GM10266 (cell line): ENCODE results near the gene RNF217.

ENCODE experiments used
- DNase-seq: peaks from one replicate; pipeline ENCODE4 v3.0.0; 2012; ENCODE audit errors: extremely low spot score
- CTCF ChIP-seq: IDR thresholded peaks from 2 replicates; pipeline ENCODE4 v1.5.1; 2012; ENCODE audit warnings: mild to moderate bottlenecking, low read depth; ENCODE audit not compliant: control insufficient read depth, insufficient read depth; ENCODE audit errors: missing control alignments

The RNF217 gene

DNA sequence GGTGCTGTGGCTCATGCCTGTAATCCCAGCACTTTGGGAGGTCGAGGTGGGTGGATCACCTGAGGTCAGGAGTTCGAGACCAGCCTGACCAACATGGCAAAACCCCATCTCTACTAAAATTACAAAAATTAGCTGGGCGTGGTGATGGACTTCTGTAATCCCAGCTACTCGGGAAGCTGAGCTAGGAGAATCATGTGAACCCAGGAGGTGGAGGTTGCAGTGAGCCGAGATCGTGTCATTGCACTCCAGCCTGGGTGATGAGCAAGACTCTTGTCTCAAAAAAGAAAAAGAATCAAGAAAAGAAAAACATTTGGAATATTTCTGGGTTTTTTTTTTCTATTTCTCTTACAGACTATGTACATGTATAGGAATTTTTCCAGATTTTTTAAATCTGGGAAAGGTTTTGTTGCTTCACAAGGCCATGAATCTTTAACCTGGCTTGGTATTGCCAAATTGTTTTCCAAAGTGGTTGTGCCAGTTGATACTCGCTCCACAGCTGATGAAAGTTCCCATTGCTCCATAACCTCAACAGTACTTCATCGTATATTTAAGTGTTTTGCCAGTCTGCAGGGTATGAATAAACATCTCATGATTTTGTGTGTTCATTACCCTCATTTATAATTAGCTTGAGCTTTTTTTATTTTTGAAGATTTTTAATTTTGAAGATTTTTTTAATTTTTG is 33.5 kb downstream of the RNF217 start:
- no peak for TF ChIP-seq CTCF
- DNase-seq, result no peak

GRCh38 chr6:124996411-124996810 is 34.2 kb downstream of the RNF217 start:
- no peak for DNase-seq
- TF ChIP-seq CTCF, result no peak

DNA sequence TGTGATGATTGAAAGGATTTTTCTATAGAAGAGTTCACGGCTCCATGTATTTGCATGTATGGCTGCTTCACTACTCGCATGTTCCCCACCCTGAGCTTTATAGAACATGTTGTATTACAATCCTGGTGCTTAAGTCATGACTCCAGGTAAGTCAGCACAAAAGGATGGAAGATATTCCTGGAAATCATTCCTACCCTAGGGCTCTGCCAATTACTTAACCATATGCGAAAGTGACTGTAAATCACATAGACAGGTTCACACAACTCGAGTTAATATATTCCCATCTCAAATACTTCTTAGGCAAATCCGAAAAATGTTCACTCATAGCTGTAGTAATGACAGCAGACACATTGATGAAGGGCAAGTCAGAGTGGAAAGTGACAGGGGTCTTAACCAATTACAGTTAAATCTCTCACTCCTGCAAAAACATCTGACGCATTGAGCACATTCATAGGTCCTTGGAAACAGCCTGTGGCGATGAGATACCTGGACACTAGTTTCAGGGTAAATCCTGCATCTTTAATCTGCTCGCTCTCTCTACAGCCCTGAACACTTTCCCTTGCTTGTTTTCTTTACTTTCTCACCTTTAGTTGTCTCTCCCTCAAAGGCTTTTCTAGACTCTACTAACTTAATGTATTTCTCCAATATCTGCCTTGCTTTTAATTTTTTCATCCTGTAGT is 35.1 kb downstream of the RNF217 start:
- no peak for DNase-seq
- TF ChIP-seq CTCF, result no peak

GRCh38 chr6:124999105-124999764 is 37.0 kb downstream of the RNF217 start:
- TF ChIP-seq CTCF, result no peak
- no peak for DNase-seq

GRCh38 chr6:125001684-125002405 is 39.6 kb downstream of the RNF217 start:
- DNase-seq, result no peak
- TF ChIP-seq CTCF, result no peak

DNA sequence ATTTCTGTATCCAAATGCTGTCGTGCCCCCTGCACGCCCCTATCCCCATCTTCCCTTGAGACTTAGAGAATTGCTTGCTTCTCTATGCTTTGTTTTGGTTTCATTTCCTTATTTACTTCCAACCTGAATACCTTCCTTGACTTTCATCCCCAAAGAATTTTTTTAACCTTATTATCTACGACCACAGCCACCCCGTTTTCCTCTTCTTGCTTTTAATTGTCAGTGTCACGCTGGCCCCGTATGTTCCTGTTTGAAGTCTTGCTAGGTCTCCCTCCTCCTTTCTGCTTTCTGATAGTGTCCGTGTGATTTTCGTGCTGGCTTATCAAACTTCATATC is 40.1 kb downstream of the RNF217 start:
- TF ChIP-seq CTCF, result no peak
- no peak for DNase-seq
